Psoas muscle (tissue), 8 donors: ENCODE results near the gene MACO1. TPM values are rescaled to one million over a fixed set of nuclear protein-coding genes. Genes with fewer than 3 reads are reported as not detected.

ENCODE experiments used
- ATAC-seq, 4 donors: fragments of 200-7000 bp; cut with Tn5 transposase; one replicate each; pipeline ENCODE4 v1.9.1; 2020; ENCODE audit warnings: moderate library complexity in 3 of 4, mild to moderate bottlenecking in 2 of 4
- DNase-seq, 2 donors: peaks; one replicate each; pipeline ENCODE4 v3.0.0-alpha.2; 2020
- H3K27ac ChIP-seq: fragments of 200-600 bp; one replicate; pipeline ENCODE4 v1.8.0; 2022
- H3K27me3 ChIP-seq, 3 donors: fragments of 200-600 bp in 1 of 3; one replicate each; pipeline versions ENCODE4 v1.6.1 to v1.8.0; 2013 to 2022; ENCODE audit warnings: low read length in 2 of 3, mild to moderate bottlenecking in 2 of 3, moderate library complexity in 1 of 3; ENCODE audit not compliant: insufficient read depth in 3 of 3
- H3K36me3 ChIP-seq, 2 donors: fragments of 200-600 bp in 1 of 2; one replicate each; pipeline versions ENCODE4 v1.6.1 to v1.8.0; 2013 to 2022; ENCODE audit warnings: low read depth in 1 of 2, mild to moderate bottlenecking in 1 of 2, moderate library complexity in 1 of 2; ENCODE audit not compliant: insufficient read depth in 1 of 2
- H3K4me1 ChIP-seq: fragments of 200-600 bp; one replicate; pipeline ENCODE4 v1.8.0; 2022
- H3K4me3 ChIP-seq: fragments of 200-600 bp; one replicate; pipeline ENCODE4 v1.8.0; 2022; ENCODE audit warnings: mild to moderate bottlenecking
- H3K9me3 ChIP-seq: fragments of 200-600 bp; one replicate; pipeline ENCODE4 v1.8.0; 2022
- CTCF ChIP-seq: fragments of 200-600 bp; IDR thresholded peaks from one replicate; pipeline ENCODE4 v1.8.0; 2022; ENCODE audit warnings: antibody characterized with exemption
- WGBS, 3 donors: extraction: QIAGEN DNeasy Blood & Tissue Kit; methylation state at CpG; one replicate each; pipeline versions ENCODE4 v1.1.6 to v1.1.7; 2013; 5-methylcytosine and 5-hydroxymethylcytosine counted together
- intact Hi-C, 2 donors: fragments of 100-400 bp; cut with DNase I; formaldehyde crosslinking; loops; one replicate each; pipeline versions ENCODE4 v1.11.0 to v1.14.2; 2022
- polyA plus RNA-seq, 3 donors: library from polyadenylated mRNA; stranded (reverse); fragments of 200-250 nt; gene quantifications; one replicate each; pipeline ENCODE4 v1.2.3, GENCODE V29; 2013
- total RNA-seq, 4 donors: library from RNA; stranded (reverse); fragmentation: NEBNext Ultra II Directional in 2 of 4; extraction: Animal tissue kit (Norgen Biotek cat#: 25700) in 2 of 4; gene quantifications; one replicate each; pipeline versions ENCODE4 v1.2.1 to v1.2.4, GENCODE V29; 2021 to 2023
- donor health status: healthy with polysubstance abuse.
- donor health status: DM: no; HTN: no; CAD: no; lungs with moderate emphysema.
- donor health status: Bipolar disorder and iron deficiency.
- donor health status: healthy.
- donor health status: DM: yes; HTN: yes; CAD: no.
- donor health status: DM: no; HTN: no; CAD: no.
- donor health status: DM: no; HTN: no; CAD: no.
- donor health status: DM: yes; HTN: yes; CAD: no.

MACO1 gene
- total and polyA plus RNA-seq, 7 donors = 8.8 to 49.7 (median 31.1) TPM

GRCh38 chr1:25428475-25429166, 2.1 kb upstream of the MACO1 start:
- no peaks in the 10 kb centered on the region for H3K9me3 ChIP-seq
- H3K27me3 ChIP-seq = no peaks in the 10 kb centered on the region
- H3K27ac ChIP-seq = peak overlapping the region; percentile 6
- TF ChIP-seq CTCF = no peak
- ATAC-seq = no peak
- H3K4me1 ChIP-seq = peaks cover 15% of the 10 kb centered on the region
- 89 to 93% (median 90%) methylated on average over 7 of the region's 7 CpGs for WGBS, 3 donors
- H3K36me3 ChIP-seq = peaks cover 0 to 5% of the 10 kb centered on the region in 2 donors
- H3K4me3 ChIP-seq = no peak overlapping the region
- intact Hi-C loops = loop anchor here in 1 of 2 donors (10.0 kb wide), 1 partner anchor 376 kb away; the partner anchor contains the start of gene SELENON
- no peak for DNase-seq

- Histone ChIP-seq H3K36me3 (peaks cover 0 to 5% of the 10 kb centered on the region in 2 donors), H3K27me3 (no peaks in the 10 kb centered on the region), H3K4me3 (peak overlapping the region; percentile 94), H3K27ac (peak overlapping the region; percentile 95), H3K4me1 (peaks cover 41% of the 10 kb centered on the region), H3K9me3 (no peaks in the 10 kb centered on the region)
- DNase-seq (peak; percentile 42 to 65), ATAC-seq (peak in 2 of 4 donors; percentile 5 to 17)
- TF ChIP-seq CTCF = no peak
- 0 to 1% (median 1%) methylated on average over 14 to 88 of the region's 89 CpGs for WGBS, 3 donors
- intact Hi-C loops = loop anchor here (2.0 to 5.0 kb wide), 3 partner anchors 46 to 366 kb away; no protein-coding TSS in a partner anchor
Measured at GRCh38 chr1:25430967-25431881, 527 bp downstream of the MACO1 start.

- TF ChIP-seq CTCF = no peak
- Histone ChIP-seq H3K9me3 (no peaks in the 10 kb centered on the region), H3K27me3 (no peaks in the 10 kb centered on the region), H3K27ac (peak overlapping the region; percentile 95), H3K4me1 (peaks cover 50% of the 10 kb centered on the region), H3K36me3 (peaks cover 0 to 5% of the 10 kb centered on the region in 2 donors), H3K4me3 (peak overlapping the region; percentile 94)
- WGBS, 3 donors = 7 to 15% (median 8%) methylated on average over 6 of the region's 6 CpGs
- ATAC-seq (no peak), DNase-seq (no peak)
- intact Hi-C loops = loop anchor here (2.0 to 5.0 kb wide), 3 partner anchors 45 to 365 kb away; no protein-coding TSS in a partner anchor
Measured at GRCh38 chr1:25431955-25432719, 1.4 kb downstream of the MACO1 start.

GRCh38 chr1:25432749-25433388, 2.2 kb downstream of the MACO1 start:
- peak overlapping the region; percentile 95 for H3K27ac ChIP-seq
- peaks cover 50% of the 10 kb centered on the region for H3K4me1 ChIP-seq
- H3K9me3 ChIP-seq = no peaks in the 10 kb centered on the region
- intact Hi-C loops = loop anchor here (5.0 kb wide), 2 partner anchors 191 to 364 kb away; no protein-coding TSS in a partner anchor
- DNase-seq (no peak), ATAC-seq (no peak)
- H3K27me3 ChIP-seq = no peaks in the 10 kb centered on the region
- 34 to 55% (median 38%) methylated on average over 6 of the region's 6 CpGs for WGBS, 3 donors
- H3K36me3 ChIP-seq = peaks cover 0 to 5% of the 10 kb centered on the region in 2 donors
- peak overlapping the region; percentile 94 for H3K4me3 ChIP-seq
- TF ChIP-seq CTCF = no peak
